Effector CD8-positive, alpha-beta T cell (primary cell): ENCODE data around the gene GRIK2.
"Not testable (repeated sequence)": the region's sequence is repeated elsewhere in the genome, so short reads cannot be mapped to it uniquely, and the experiment has no call there.

Experiments
- DNase-seq: peaks from one replicate; lab custom pipeline; 2025; lab: John Stamatoyannopoulos, UW
- total RNA-seq, 4 experiments: gene quantifications; one replicate each; lab custom pipeline; 2026; lab: John Stamatoyannopoulos, UW

Gene GRIK2
- total RNA-seq: 0 to 0.54 (median 0.22) reads per million in 4 experiments

DNA sequence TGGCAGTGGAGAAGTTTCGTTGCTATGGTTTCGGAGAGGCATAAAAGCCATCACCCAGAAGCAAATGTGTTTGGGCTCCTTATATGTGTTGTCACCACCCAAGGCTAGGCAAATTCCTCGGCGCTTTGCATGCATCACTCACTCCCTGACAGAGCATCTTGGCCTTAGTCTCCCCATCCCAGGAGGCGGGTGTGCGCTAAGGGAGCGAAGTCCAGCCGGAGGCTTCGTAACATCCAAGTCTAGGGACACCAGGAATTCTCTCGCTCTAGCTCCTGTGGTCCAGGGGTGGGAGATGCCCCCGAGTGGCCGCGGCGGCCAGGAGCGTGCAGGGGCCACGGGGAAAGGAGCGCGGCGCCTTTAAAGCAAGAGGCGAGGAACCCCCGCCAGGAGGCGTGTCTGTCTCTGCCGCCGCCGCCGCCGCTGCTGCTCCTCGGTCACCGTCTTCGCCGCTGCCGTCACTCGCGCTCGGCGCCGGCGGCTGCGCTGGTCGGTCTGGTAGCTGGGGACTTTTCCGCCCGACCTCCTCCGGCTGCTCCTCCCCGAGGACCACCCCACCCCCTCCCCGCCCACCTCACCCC, at the start of gene GRIK2:
TSS of gene GRIK2 (plus strand) at position 458 of the 578 bp plus-strand sequence.
- no peak for DNase-seq

DNA sequence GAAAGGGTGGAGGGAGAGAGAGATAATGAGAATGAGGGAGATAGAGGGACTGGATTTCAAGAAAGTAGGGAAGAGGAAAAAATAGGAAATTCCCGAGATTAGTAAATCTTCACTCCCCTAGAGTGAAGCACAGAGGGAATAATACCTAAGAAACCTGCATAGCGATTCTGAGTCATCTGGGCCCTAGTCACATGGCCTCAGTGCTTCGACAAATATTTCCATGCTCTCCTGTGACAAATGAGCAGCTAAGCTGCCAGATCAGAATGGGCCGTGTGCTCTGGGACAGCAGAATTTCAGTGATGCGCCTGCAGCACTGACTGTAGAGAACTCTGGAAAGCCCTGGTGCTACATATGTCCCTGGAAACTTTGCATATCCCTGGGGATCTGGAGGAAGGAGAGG, 48.6 kb upstream of the GRIK2 start:
- no peak for DNase-seq

DNA sequence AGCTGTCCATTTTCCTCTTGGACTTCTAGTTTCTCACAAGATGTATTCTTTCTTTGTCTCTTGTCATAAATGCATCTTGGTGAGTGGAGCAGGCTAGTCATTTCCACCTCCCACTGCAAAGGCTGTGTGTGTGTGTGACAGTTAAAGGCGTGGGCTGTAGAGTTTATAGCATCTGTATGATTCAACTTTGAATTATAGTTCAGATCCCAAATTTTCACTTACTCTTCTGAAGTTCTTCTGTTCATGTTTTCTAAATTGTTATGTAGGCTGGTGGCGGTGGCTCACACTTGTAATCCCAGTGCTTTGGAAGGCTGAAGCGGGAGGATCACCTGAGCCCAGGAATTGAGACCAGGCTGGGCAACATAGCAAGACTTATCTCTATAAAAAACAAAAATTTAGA, 44.7 kb upstream of the GRIK2 start:
- DNase-seq: no peak

DNA sequence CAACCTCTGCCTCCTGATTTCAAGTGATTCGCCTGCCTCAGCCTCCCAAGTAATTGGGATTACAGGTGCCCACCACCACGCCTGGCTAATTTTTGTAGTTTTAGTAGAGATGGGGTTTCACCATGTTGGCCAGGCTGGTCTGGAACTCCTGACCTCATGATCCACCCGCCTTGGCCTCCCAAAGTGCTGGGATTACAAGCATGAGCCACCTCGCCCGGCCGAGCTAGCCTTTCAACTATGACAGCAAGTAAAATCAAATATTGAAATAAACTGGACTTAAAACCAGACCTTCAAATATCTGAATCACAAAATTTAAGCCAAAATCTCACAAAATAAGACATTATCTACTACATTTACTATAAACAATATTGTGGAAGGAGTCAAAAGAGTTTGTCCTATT, 42.9 kb upstream of the GRIK2 start:
- not testable (repeated sequence) for DNase-seq

DNA sequence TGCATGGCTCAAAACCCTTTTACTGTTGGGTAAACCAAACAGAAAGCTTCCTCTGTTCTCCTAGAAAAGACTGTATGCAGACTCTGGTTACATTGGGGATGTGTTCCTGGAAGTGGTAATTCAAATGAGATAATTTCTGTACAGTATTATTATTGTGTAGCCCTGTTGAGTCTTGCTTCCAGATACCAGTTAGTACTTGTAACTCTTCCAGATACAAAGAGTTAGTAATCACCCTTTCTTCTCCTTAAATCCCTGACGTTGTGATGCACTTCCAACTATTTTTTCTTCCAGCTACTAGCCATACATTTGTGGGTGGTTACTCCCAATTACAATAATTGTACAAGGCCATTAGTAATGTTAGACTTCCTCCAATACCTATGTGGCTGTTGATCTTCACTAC, 42.3 kb upstream of the GRIK2 start:
- no peak for DNase-seq

DNA sequence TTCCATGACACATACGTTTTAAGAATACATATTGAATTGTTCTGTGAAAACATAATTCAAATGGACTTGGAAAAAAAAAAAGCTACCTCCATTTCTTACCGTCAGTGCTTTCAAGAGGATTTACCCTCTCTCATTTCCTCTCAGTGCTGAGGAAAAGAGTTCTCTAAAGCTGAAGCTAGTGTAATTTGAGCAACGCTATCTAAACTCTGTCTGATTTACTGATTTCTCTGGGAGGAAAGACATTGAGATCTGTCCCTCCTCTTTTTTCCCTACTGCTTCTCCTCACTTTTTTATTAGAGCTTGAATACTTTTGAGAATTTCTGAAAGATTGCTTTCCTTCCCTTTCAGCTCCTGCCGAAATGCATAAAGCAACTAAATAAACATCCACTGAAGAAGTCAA, 41.2 kb upstream of the GRIK2 start:
- DNase-seq: no peak

DNA sequence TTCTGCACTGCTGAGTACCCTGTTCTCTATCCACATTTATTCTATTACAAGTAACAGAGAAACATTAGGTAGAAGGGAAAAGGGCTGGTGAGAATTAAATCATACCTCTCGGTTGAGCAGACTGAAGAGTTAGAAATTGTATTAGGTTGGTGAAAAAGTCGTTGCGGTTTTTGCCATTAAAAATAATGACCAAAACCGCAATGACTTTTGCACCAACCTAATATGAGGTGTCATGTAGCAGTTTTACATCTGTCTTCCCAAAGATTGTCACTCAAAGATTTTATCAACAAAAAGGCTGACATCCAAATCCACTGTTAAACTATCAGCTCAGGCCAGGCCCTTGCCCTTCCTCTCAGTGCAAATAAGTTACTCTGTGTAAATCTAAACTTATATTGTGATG, 28.3 kb upstream of the GRIK2 start:
- DNase-seq: no peak

DNA sequence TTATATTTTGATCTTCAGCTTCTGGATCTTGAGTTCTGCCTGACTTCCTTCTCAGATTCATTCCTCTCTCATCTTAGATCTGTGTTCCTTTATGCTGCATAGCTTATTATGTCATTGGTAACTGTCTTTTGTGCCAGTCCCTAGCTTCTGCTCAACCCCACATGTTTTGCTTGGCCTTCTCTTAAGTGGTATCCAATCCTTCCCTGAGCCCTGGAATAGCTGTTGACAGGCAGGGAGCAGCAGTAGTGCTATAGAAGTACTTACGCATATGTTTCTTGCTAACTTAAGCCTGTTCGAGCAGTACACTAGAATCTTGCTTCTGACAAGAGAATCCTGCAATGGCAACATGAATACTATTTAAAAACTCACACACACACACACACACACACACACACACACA, 13.6 kb upstream of the GRIK2 start:
- no peak for DNase-seq

DNA sequence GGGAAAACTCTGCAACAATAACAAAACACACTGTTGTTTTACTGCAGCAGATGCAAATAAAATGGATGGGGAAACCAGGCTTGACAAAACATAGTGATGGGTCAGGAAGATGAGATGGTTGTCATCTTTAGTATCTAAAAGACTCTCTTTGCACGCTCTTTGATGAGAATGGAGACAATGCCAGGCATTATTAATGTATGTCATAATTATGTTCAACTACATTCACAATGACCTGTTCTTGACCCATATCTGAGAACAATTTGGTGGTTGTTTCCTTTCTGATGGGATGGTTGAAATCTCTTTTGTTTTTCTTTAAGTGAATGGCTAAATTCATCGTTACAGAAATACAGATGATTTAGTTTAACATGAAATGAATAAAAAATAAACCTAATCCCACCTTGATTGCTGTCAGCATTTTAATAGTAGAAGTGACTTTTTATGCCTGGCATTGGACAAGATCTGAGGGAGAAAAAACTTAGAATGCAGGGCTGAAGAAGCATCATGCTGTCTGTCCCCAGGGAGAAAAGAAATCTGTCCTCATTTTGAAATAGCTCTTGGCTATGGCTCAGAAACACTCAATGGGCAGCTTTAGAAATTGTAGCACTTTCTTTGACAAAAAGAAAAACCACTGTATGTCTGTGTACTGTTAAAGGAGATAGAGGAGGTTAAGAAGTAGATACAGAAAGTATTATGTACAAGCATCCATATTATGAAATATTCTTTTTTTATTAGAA, 12.4 kb upstream of the GRIK2 start:
- no peak for DNase-seq

DNA sequence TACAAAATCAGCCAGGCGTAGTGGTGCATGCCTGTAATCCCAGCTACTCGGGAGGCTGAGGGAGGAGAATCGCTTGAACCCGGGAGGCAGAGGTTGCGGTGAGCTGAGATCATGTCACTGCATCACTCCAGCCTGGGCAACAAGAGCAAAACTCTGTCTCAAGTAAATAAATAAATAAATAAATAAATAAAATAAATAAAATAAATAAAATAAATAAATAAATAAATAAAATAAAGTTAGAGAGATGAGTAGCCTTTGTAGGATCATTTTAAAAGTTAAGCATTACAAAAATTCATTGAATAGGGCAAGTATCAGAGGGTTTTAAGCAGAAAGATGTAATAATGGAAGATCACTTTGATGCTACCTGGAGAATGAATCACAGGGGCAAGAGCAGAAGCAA, 9.8 kb upstream of the GRIK2 start:
- DNase-seq: not testable (repeated sequence)

DNA sequence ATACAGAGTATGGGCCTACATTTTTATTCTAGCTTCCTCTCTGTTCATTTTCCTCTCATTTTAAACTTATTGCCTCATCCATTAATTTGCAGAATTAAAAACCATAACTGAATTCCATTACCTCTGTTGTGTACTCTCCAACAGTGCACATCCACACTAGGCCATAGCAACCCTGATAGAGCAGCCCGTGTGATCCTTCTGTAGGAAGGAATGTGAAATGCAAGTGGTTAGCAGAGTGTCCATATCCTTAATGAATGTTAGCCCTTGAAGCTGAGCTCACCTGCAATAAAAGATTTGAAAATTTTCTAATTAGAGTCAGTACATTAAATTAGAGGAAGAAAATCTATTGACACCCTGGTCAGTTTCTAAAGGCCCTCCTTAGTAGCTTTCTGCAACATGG, 6.5 kb upstream of the GRIK2 start:
- no peak for DNase-seq

DNA sequence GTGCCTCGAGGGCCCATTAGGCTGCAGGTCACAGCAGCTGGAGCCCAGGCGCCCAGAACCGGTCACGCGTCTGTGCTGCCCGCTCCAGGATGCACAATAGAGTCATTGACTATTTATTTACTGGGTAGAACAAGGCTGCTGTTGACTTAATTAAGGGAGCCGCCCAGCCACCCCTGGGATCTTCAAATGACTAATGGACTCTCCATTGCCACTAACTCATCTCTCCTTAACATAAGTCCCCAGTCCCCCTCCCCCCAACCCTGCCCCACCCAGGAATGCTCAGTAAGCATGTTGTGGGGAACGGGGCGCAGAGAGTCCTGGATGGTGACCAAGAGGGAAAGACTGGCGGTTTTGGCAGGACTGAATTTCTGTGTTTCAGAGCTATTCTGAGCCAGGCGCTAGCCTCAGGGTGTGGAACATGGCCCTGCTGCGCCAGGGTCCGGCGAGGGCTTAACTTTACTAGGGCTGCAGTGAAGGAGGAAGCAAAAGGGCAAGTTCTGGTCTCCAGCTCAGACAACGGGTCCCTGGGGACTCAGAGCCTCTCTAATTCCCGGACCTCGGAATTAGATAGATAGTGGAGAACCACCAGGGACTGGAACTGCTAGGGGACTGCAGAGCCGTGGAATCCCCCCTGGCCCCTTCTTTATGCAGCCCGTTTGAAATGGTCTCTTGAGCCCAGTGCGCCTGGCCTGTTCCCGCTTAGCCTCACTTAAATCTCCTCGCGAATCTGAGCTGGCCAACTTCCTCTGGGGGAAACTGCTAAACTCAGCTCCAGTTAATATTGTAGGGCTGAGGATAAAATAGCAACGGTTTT, 1.5 kb upstream of the GRIK2 start:
- no peak for DNase-seq

DNA sequence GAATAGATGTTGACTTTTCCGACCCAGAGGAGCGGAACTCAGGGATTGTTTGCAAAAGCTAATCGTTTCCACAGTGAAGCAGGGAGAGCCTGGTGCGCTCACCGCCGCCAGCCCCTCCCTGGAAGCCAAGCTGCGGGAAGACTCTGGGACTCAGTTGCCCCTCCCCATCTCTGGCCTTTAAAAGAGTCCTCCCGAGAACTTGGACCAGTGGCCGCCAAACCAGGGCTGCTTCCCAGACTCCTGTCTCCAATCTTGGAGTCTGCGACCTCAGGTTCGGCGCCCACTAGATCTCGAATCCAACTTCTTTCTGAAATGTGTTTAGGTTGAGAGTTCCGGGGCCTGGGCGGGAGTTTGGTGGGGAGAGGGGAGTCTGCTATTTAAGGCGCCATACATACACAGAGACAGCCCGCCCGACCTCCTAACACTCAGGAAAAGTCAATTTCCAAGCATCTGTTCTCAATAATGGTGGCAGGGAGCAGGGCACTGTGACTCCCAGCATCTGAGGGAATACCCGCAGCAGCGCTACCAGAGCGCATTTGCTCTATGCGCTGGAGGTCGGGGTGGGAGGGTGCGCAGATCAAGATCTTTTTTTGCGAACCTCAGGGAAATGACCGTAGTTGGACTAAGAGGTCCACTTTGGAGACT, 800 bp upstream of the GRIK2 start:
- no peak for DNase-seq

DNA sequence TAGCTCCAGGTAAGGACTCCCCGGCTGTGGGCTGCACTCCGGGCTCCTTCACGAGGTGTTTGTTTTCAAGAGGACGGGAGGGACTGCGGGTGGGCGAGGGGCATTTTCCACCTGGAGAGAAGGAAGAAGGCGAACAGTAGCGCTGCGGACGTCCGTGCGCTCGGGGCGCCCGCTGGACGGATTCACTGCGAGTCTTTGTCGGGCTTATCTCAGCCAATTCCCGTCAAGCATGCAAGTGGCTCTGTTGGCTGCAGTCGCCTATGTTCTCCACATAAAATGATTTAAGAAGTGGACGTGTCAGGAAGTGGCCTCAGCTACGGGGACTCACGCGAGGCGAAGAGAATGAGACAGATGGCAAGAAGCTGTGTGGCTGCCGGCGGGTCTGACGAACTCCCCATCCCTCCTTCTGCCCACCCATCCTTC, 332 bp downstream of the GRIK2 start:
- DNase-seq: no peak

DNA sequence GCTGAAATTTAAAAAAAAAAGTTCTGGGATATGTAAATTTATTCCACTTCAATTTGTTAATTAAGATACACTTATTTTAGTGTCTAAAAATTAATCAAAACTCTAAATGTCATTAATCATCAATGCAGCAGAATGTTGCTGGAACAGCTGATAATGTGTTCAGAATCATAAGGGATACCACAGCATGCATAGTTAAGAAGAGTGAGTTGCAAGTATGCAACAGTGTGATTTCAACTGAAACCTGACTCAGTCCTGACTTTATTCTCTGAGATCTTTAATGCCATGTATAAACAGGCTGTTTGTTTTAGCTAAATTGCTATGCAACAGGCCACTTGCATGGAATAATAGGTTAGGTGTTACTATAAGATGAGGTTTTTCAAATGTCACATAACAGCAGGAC, 1.4 kb downstream of the GRIK2 start:
- DNase-seq: no peak

DNA sequence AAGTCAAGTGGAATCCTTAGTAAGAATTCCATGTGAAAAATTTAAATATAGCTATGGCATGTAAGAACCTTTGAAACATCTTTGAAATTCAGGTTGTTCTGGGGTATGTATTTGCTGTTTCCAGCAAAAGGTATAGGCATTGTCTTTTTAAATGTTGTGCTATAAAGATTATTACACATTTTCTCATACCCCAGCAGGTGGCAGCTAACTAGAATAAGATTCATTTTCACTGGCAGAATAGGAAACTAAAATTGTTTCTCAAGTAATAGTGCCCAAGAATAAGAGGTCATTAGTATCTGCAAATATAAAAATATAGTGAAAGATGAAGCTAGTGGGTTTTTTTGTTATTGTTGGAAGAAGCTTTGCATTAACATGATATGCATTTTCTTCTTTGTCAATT, 1.8 kb downstream of the GRIK2 start:
- no peak for DNase-seq

DNA sequence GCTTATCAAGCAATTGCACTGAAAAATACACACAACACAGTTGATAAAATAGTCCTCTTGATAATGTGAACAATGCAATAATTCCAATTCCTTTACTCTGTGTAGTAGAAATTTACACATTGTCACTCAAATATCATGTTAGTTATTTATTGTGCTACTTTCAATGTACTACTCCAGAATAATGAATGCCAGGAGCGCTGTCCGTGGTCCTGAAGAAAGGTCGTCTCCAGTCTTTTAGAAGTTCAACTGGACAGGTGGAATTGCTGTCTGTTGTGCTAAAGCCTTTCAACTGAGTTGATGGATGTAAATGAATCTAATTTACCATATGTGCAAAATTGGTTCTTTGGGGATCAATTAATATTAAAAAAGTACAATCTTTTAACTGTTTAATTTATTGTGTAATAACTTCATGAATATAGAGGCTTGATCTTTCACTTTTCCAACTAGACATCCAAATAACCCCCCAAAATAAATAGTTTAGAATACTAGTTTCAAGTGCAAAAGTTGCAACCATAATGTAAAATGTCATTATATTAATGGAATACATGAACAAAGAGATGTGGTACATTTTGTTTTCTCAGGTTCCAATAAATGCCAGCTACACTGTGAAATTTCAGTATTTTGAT, 3.2 kb downstream of the GRIK2 start:
- DNase-seq: no peak

DNA sequence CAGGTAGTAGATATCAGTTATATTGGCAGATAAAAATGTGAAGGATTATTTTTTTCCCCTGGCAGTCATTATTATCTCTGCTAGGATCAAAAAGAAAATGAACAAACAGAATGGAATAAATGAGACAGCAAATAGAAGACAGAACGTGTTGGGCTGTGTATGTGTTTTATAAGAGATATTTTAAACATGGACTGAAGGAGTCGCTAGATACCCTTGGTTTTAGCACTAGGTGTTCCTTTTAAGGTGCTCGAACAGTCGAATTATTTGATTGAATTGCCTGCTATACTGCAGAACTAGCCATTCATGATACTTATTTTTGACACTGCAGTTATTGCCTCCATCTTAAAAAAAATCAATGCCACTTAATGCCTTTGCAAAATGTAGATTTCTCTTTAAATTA, 3.7 kb downstream of the GRIK2 start:
- DNase-seq: no peak

DNA sequence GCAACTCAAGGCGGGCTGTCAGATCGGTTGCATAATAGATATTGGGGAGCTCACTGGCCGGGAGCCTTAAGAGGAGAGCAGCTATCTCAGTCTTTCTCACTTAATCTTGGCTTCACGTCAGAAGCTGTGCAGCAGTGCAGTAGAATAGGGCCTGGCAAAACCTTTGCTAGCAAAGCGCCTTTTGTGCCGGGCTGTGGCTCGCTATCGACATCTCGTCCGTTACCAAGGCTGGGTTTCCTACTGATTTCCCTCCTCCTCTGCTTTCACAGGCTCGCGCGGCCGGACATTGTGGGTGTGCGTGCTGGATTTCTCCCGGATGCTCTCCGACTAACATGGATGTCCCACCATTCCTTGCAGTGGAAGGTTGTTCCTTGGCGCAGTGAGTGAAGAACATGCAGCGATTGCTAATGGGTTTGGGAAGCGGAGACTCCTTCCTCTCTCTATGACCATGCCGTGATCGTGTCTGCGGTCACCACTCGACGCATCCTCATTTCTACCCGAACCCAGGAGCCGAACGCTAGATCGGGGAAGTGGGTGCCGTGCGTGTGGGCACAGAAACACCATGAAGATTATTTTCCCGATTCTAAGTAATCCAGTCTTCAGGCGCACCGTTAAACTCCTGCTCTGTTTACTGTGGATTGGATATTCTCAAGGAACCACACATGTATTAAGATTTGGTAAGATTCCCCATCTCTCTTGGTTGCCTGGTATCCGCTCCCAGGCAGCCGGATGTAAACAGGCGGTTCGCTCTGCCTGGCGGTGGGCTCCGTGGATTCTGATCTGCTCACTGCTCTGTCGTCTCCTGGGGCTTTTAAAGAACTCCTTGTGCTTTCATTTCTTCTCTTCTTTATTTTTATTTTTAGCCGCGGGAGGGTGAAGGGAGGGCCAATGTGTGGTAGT, 5.5 kb downstream of the GRIK2 start:
- no peak for DNase-seq

DNA sequence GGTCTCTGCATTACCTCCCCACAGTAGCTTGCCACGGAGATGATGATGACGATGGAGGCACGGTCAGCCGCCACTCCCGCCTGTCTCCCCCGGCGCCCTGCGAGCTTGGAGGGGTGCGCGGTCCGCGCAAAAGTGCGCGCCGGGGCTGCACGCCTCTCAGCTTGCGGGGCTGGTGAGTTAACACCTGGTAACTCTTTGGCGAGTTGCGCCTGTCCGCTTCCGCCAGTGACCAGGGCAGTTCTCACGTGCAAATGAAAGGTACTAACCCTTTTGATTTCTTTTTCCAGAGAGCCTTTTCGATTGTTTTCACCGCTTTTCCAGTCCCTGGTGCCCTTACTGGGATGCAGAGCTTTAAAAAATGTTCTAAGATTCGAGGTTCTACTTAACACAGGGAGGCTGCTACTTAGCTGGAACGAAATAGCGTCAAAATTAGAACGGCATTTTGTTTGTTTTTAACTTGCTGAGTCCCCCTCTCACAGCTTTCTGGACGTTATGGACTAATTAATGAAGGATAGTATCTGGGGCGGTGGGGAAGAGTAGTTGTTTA, 6.2 kb downstream of the GRIK2 start:
- no peak for DNase-seq
